ENCODE results near the gene TAF3.

TAF3 gene

DNA sequence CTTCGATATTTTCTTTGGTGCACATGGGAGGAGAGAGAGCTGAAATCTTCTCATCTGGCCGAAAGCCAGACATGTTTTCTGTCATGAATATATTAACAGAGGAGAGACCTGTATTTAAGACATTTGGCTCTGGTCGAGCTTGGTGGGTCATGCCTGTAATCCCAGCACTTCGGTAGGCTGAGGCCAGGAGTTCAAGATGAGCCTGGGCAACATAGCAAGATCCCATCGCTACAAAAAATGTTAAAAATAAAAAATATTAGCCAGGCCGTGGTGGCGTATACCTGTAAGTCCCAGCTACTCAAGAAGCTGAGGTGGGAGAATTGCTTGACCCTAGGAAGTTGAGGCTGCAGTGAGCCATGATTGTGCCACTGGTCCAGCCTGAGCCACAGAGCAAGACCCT is 214.3 kb downstream of the TAF3 start:
- H3K4me2 ChIP-seq (ENCODE audit: low read depth, low read length, poor library complexity, severe bottlenecking), result no peak overlapping the region
- no peak overlapping the region for H3K27ac ChIP-seq (ENCODE audit: low read depth, low read length)
- H3K27me3 ChIP-seq (ENCODE audit: low read length), result no peaks in the 10 kb centered on the region
- no peak overlapping the region for H3K4me3 ChIP-seq (ENCODE audit: insufficient read depth, low read length, poor library complexity, severe bottlenecking)
- TF ChIP-seq, protein P1, sequence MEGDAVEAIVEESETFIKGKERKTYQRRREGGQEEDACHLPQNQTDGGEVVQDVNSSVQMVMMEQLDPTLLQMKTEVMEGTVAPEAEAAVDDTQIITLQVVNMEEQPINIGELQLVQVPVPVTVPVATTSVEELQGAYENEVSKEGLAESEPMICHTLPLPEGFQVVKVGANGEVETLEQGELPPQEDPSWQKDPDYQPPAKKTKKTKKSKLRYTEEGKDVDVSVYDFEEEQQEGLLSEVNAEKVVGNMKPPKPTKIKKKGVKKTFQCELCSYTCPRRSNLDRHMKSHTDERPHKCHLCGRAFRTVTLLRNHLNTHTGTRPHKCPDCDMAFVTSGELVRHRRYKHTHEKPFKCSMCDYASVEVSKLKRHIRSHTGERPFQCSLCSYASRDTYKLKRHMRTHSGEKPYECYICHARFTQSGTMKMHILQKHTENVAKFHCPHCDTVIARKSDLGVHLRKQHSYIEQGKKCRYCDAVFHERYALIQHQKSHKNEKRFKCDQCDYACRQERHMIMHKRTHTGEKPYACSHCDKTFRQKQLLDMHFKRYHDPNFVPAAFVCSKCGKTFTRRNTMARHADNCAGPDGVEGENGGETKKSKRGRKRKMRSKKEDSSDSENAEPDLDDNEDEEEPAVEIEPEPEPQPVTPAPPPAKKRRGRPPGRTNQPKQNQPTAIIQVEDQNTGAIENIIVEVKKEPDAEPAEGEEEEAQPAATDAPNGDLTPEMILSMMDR (IDR thresholded peaks at IDR 0.05; ENCODE audit: insufficient read depth, low read length, poor library complexity, severe bottlenecking), result no peak
- no peak for TF ChIP-seq EZH2phosphoT487 (conservative IDR thresholded peaks at IDR 0.05; ENCODE audit: low read length)
- H2AFZ ChIP-seq (ENCODE audit: low read depth, low read length, severe bottlenecking), result no peak overlapping the region
- H3F3A ChIP-seq (ENCODE audit: insufficient read depth), result no peaks in the 10 kb centered on the region
- H3K9me3 ChIP-seq (ENCODE audit: insufficient read depth, low read length), result no peaks in the 10 kb centered on the region
- no peaks in the 10 kb centered on the region for H3K79me2 ChIP-seq (ENCODE audit: insufficient read depth, low read length)
- no peaks in the 10 kb centered on the region for H4K20me1 ChIP-seq (ENCODE audit: low read depth, low read length)
- no peak overlapping the region for H3K9ac ChIP-seq (ENCODE audit: low read length)
- H3K9me2 ChIP-seq (replicated peaks; ENCODE audit: insufficient read depth, low read length), result no peaks in the 10 kb centered on the region
- H3K36me3 ChIP-seq (ENCODE audit: low read length), result no peaks in the 10 kb centered on the region

DNA sequence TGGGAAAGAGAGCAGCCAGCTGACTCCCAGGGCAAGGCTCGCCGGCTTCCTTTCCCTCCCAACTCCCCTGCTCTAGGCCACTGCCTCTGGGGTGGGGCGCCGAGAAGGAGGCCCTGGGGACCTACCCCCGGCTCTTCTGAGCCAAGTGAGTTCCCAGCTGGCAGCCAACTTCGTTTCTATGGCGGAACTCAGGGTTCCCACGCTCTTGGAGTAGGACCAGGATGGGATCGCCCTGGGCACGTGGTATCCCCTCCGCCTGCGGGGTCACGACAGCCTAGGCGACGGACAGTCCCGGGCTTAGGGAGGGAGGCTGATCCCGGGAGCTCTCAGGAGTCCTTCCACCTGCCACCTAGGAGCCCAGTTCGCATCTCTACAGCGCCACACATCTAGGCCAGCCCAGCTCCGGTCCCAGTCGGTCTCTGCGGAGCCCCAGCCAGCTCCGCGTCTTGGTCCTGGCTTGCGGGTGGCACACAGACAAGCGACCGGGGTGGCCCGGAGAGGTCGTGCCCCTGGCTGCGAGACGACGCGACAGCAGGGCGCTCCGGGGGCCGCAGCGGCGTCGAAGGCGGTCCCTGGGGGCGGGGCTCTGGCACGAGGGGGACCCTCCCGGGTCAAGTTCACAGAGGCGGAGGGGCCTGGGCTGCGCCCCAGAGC is 215.6 kb downstream of the TAF3 start:
- no peak overlapping the region for H3K27ac ChIP-seq (ENCODE audit: low read depth, low read length)
- TF ChIP-seq EZH2phosphoT487 (conservative IDR thresholded peaks at IDR 0.05; ENCODE audit: low read length), result no peak
- TF ChIP-seq, protein P1 (IDR thresholded peaks at IDR 0.05; ENCODE audit: insufficient read depth, low read length, poor library complexity, severe bottlenecking), result no peak
- no peaks in the 10 kb centered on the region for H4K20me1 ChIP-seq (ENCODE audit: low read depth, low read length)
- H3K36me3 ChIP-seq (ENCODE audit: low read length), result no peaks in the 10 kb centered on the region
- no peak overlapping the region for H3K9ac ChIP-seq (ENCODE audit: low read length)
- H3F3A ChIP-seq (ENCODE audit: insufficient read depth), result no peaks in the 10 kb centered on the region
- H3K79me2 ChIP-seq (ENCODE audit: insufficient read depth, low read length), result no peaks in the 10 kb centered on the region
- no peaks in the 10 kb centered on the region for H3K9me3 ChIP-seq (ENCODE audit: insufficient read depth, low read length)
- no peak overlapping the region for H2AFZ ChIP-seq (ENCODE audit: low read depth, low read length, severe bottlenecking)
- H3K4me2 ChIP-seq (ENCODE audit: low read depth, low read length, poor library complexity, severe bottlenecking), result no peak overlapping the region
- no peaks in the 10 kb centered on the region for H3K27me3 ChIP-seq (ENCODE audit: low read length)
- no peaks in the 10 kb centered on the region for H3K9me2 ChIP-seq (replicated peaks; ENCODE audit: insufficient read depth, low read length)
- H3K4me3 ChIP-seq (ENCODE audit: insufficient read depth, low read length, poor library complexity, severe bottlenecking), result no peak overlapping the region

DNA sequence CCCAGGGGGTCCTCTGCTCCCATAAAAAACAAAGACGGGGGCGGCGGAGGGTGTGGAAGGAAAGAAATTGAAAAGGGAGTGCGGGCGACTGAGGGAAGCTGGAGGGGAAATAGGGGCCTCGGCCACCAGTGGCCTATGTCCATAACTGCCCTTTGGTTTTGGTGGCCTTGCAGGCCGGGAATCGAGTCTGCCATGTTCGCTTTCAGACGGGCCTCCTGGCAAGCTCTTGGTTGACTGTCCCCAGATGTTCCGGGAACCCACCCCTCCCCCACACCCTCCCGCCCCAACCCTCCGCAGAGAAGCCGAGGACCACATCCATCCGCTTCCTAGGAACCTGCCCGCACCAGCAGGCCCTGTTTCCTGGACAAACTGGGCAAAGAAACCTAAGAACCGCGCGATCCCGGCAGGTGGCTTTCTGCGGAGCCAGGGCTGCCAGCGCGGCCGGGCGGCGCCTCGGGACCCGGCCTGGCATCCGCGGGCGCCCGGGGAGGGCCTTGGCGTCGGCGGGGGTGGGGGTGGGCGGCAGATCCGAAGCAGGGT is 216.2 kb downstream of the TAF3 start:
- Histone ChIP-seq H3K4me2 (ENCODE audit: low read depth, low read length, poor library complexity, severe bottlenecking) (no peak overlapping the region), H3K9me3 (ENCODE audit: insufficient read depth, low read length) (no peaks in the 10 kb centered on the region), H3K27ac (ENCODE audit: low read depth, low read length) (no peak overlapping the region), H3K4me3 (ENCODE audit: insufficient read depth, low read length, poor library complexity, severe bottlenecking) (no peak overlapping the region), H3K36me3 (ENCODE audit: low read length) (no peaks in the 10 kb centered on the region), H3K79me2 (ENCODE audit: insufficient read depth, low read length) (no peaks in the 10 kb centered on the region), H3K27me3 (ENCODE audit: low read length) (no peaks in the 10 kb centered on the region), H2AFZ (ENCODE audit: low read depth, low read length, severe bottlenecking) (no peak overlapping the region), H3F3A (ENCODE audit: insufficient read depth) (no peaks in the 10 kb centered on the region), H3K9me2 (replicated peaks; ENCODE audit: insufficient read depth, low read length) (no peaks in the 10 kb centered on the region), H3K9ac (ENCODE audit: low read length) (no peak overlapping the region), H4K20me1 (ENCODE audit: low read depth, low read length) (no peaks in the 10 kb centered on the region)
- TF ChIP-seq EZH2phosphoT487 (conservative IDR thresholded peaks at IDR 0.05; ENCODE audit: low read length), result no peak
- TF ChIP-seq, protein P1 (IDR thresholded peaks at IDR 0.05; ENCODE audit: insufficient read depth, low read length, poor library complexity, severe bottlenecking), result no peak

All from SU-DHL-6 (cell line).